CD4-positive, alpha-beta T cell treated with Interleukin-2 at 100 ng/mL for 4 hours (primary cell): Measurements from ENCODE around the gene PGM3.

Experiments used
- DNase-seq: peaks from one replicate; pipeline ENCODE4 v3.0.0-alpha.2; 2020; ENCODE audit warnings: low spot score

PGM3 gene

DNA sequence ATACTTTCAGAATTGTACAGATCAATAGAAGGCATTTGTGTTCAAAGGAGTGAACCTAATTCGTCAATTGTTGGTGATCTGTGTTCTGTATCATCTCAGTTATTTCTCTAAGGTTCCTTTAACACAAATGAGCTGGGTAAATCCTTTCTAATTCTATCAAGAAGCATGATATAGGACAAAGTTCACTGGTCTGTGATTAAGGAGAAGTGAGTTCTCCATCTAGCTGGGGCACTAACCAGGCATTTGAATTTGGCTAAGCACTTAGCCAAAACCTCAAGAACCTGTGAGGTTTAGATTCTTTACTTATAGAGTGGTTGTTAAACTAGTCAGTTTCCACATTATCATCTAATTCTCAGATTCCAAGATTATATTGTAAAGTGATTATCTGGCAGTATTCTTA lies 75.3 kb downstream of the PGM3 start:
- DNase-seq, result no peak
